ENCODE measurements around the gene SYNDIG1.

The SYNDIG1 gene

GRCh38 chr20:24633521-24633920 lies 164.1 kb downstream of the SYNDIG1 start:
- no peak for DNase-seq (ENCODE audit: low read depth)
- H3K4me3 ChIP-seq (ENCODE audit: low read length), result no peak overlapping the region
- TF ChIP-seq, protein P1, sequence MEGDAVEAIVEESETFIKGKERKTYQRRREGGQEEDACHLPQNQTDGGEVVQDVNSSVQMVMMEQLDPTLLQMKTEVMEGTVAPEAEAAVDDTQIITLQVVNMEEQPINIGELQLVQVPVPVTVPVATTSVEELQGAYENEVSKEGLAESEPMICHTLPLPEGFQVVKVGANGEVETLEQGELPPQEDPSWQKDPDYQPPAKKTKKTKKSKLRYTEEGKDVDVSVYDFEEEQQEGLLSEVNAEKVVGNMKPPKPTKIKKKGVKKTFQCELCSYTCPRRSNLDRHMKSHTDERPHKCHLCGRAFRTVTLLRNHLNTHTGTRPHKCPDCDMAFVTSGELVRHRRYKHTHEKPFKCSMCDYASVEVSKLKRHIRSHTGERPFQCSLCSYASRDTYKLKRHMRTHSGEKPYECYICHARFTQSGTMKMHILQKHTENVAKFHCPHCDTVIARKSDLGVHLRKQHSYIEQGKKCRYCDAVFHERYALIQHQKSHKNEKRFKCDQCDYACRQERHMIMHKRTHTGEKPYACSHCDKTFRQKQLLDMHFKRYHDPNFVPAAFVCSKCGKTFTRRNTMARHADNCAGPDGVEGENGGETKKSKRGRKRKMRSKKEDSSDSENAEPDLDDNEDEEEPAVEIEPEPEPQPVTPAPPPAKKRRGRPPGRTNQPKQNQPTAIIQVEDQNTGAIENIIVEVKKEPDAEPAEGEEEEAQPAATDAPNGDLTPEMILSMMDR (IDR thresholded peaks at IDR 0.05; ENCODE audit: insufficient read depth, low read depth, low read length, missing control alignments), result no peak

- peak; percentile 78 for DNase-seq (ENCODE audit: low read depth)
- H3K4me3 ChIP-seq (ENCODE audit: low read length), result no peak overlapping the region
- TF ChIP-seq, protein P1 (IDR thresholded peaks at IDR 0.05; ENCODE audit: insufficient read depth, low read depth, low read length, missing control alignments), result no peak
These were observed 165.4 kb downstream of the SYNDIG1 start for GRCh38 chr20:24634855-24635254.

- H3K4me3 ChIP-seq (ENCODE audit: low read length), result no peak overlapping the region
- TF ChIP-seq, protein P1 (IDR thresholded peaks at IDR 0.05; ENCODE audit: insufficient read depth, low read depth, low read length, missing control alignments), result no peak
- DNase-seq (ENCODE audit: low read depth), result no peak
These were observed 167.2 kb downstream of the SYNDIG1 start for GRCh38 chr20:24636626-24637025.

GRCh38 chr20:24637087-24637486 lies 167.7 kb downstream of the SYNDIG1 start:
- H3K4me3 ChIP-seq (ENCODE audit: low read length), result no peak overlapping the region
- DNase-seq (ENCODE audit: low read depth), result no peak
- TF ChIP-seq, protein P1 (IDR thresholded peaks at IDR 0.05; ENCODE audit: insufficient read depth, low read depth, low read length, missing control alignments), result no peak

- no peak overlapping the region for H3K4me3 ChIP-seq (ENCODE audit: low read length)
- no peak for DNase-seq (ENCODE audit: low read depth)
- TF ChIP-seq, protein P1 (IDR thresholded peaks at IDR 0.05; ENCODE audit: insufficient read depth, low read depth, low read length, missing control alignments), result no peak
These were observed 168.5 kb downstream of the SYNDIG1 start for GRCh38 chr20:24637941-24638340.

DNA sequence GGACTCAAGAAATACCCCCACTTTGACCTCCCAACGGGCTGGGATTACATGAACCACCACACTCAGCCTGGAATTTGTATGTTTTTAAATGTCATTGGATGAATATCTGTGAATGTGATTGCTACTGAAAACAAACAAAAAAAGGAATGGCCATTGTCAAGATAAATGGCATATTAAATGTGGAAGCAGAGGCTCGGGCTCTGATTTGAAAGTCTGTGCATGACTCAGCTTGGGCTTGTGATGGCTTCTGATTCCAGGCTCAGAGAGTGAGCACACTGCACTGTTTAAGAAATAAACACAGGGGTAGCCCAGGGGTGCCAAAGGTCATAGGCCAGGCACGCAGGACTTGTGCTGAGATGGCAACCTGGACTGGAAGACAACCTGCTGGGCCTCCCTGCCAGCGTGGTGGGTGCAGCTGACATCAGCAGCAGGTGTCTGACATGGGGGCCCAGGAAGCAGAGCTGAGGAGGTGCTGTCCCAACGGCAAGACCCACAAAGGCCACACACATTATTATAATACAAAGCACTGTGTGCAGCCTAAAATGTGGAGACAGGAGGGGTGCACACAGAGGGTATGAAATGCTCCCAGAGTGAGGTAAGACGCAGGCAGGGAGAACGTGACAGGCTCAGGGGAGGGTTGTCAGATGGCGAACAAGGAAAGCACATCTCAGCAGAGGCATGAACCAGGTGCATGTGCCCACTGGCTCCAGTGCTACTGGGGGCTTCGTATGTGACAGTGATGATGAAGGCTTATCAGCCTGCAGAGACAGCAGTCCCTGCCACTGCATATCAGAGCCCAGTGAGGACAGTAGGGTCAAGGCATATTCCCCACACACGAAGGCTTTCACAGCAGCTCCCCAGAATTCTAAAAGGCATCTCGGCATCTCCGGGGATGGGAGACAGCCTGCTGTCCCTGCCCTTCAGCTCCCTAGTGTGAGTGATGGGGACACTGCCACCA lies 169.4 kb downstream of the SYNDIG1 start:
- H3K4me3 ChIP-seq (ENCODE audit: low read length), result no peak overlapping the region
- no peak for DNase-seq (ENCODE audit: low read depth)
- TF ChIP-seq, protein P1 (IDR thresholded peaks at IDR 0.05; ENCODE audit: insufficient read depth, low read depth, low read length, missing control alignments), result no peak

Measured in epithelial cell of esophagus (primary cell).